Lower leg skin (tissue), 4 donors: ENCODE results near the gene JADE1. TPM values are rescaled to one million over a fixed set of nuclear protein-coding genes. Genes with fewer than 3 reads are reported as not detected.

Source experiments
- DNase-seq, 2 donors: peaks; one replicate each; pipeline ENCODE4 v3.0.0-alpha.2; 2019; ENCODE audit warnings: low spot score in 2 of 2
- H3K4me3 ChIP-seq: fragments of 200-600 bp; sonication (generic); 2 replicates; pipeline ENCODE4 v1.5.1; 2017; ENCODE audit warnings: mild to moderate bottlenecking, low read depth; ENCODE audit not compliant: poor library complexity, severe bottlenecking
- CTCF ChIP-seq, 3 donors: fragments of 450-650 bp; IDR thresholded peaks; one replicate each; pipeline ENCODE4 v1.5.1; 2016; ENCODE audit warnings: antibody characterized with exemption in 3 of 3, mild to moderate bottlenecking in 3 of 3, moderate library complexity in 2 of 3
- POLR2A ChIP-seq, 2 donors: fragments of 450-650 bp; IDR thresholded peaks; one replicate each; pipeline ENCODE4 v1.6.1; 2016 to 2017; ENCODE audit warnings: antibody characterized with exemption in 2 of 2, mild to moderate bottlenecking in 1 of 2, moderate library complexity in 1 of 2
- WGBS, 2 donors: methylation state at CpG; one replicate each; pipeline ENCODE4 v1.1.5; 2018; 5-methylcytosine and 5-hydroxymethylcytosine counted together
- intact Hi-C: fragments of 100-400 bp; cut with DNase I; formaldehyde crosslinking; loops from one replicate; pipeline ENCODE4 v1.15.0; 2023; ENCODE audit warnings: low total_unique reads
- total RNA-seq, 4 donors: library from RNA; depleted of rRNA; stranded (reverse); fragments of >200 nt; gene quantifications; one replicate each; pipeline ENCODE4 v1.1.0, GENCODE V29; 2016

The JADE1 gene
- total RNA-seq, 4 donors from 2014 or later, result 13.5 to 36.7 (median 19.6) TPM

DNA sequence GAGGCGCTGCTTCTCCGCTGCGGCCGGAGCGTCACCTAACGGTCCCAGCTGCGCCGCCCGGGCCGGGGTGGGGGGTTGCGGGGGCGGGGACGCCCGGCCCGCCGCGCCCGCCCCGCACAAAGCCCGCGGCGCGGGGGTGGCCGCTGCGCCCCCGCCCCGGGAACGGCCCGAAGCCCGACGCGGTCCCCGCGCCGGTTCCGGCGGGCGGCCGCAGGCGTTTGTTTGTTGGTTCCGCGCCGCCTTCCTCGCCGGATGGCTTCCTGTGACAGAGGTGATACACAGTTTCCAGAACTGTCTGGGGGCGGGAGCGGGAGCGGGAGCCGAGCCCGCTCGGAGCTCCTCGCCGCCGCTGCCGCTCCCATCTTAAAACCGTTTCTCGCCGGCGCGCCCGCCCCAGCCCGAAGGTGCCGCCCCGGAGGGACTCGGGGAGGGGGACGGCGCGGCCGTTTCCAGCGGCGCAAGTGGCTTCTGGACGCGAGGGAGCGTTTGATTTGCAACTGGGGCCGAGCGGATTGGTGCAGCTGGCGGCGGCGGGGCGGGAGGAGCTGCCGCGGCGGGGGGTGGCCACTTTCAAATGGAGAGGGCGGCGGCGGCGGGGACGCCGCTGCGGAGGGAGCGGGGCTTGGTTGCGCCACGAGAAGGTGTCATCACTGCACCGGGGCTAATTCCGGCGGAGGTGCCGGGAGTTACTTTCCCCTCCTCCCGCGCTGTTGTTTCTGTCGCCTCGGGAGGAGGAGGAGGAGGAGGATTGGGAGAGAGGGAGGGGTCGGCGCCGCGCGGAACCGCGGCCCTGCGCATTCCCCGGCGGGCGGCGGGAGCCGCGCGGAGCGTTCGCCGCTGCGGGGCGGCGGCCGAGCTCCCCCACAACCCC is 2.3 kb downstream of the JADE1 start:
- intact Hi-C loops, result no loop called here
- WGBS, 2 donors, result 1% methylated on average over 70 to 98 of the region's 123 CpGs

DNA sequence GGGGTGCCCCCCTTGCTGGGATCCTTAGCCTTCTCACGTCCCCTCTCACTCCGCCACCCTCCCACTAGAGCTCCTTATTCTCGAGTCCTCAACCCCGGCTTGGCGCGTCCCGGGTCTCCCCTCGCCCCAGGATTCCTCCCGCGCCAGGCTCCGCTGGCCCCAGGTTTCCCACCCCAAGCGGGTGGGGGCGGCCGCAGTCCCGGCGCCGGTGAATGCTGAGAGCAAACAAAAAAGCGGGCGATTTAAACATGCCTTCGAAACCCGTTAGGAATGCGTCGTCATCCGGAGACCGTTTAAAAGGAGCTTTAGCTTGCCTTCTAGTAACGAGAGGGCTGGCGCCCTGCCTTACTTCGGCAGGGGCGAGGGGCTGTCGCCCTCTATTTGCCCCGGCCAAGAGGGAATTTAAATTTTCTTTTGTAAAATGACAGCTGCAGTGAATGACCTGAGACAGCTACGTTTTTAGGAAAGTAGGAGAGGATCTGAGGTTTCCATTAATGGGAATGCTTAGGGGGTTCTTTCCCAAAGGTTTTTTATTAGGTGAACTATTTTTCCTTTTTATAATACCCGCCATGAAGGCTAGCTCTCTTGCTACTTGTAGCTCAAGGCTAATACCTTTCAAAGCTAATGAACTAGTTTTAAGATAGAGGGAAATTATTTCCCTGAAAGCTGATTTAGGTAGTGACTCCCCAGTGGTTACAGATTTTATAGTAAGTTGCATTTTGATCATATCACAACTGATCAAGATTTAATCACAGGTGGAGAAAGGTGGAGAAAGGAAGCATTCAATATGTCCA is 3.1 kb downstream of the JADE1 start:
- intact Hi-C loops, result no loop called here
- no peak for TF ChIP-seq CTCF (IDR thresholded peaks at IDR 0.05)
- no peak for TF ChIP-seq POLR2A (IDR thresholded peaks at IDR 0.05)
- 1% methylated on average over 33 of the region's 33 CpGs for WGBS, 2 donors
- DNase-seq, result peak in 1 of 2 donors; percentile 38
- H3K4me3 ChIP-seq, result peak overlapping the region; percentile 87

More for the DNA sequence above, 2.3 kb downstream of the JADE1 start:
- DNase-seq, result peak; percentile 88 to 98
- TF ChIP-seq POLR2A (IDR thresholded peaks at IDR 0.05) (no peak), CTCF (IDR thresholded peaks at IDR 0.05) (no peak)
- peak overlapping the region; percentile 87 for H3K4me3 ChIP-seq

- DNase-seq, result no peak
- intact Hi-C loops, result no loop called here
- no peak overlapping the region for H3K4me3 ChIP-seq
- TF ChIP-seq CTCF (IDR thresholded peaks at IDR 0.05), result no peak
- no peak for TF ChIP-seq POLR2A (IDR thresholded peaks at IDR 0.05)
- WGBS, 2 donors, result 95% methylated on average over 5 of the region's 5 CpGs
Measured at GRCh38 chr4:128813965-128814364, 4.5 kb downstream of the JADE1 start.

- intact Hi-C loops, result no loop called here
- H3K4me3 ChIP-seq, result no peak overlapping the region
- TF ChIP-seq POLR2A (IDR thresholded peaks at IDR 0.05), result no peak
- no peak for TF ChIP-seq CTCF (IDR thresholded peaks at IDR 0.05)
- WGBS, 2 donors, result 96 to 98% methylated on average over 4 of the region's 4 CpGs
- no peak for DNase-seq
Measured at GRCh38 chr4:128818442-128818841, 8.9 kb downstream of the JADE1 start.

DNA sequence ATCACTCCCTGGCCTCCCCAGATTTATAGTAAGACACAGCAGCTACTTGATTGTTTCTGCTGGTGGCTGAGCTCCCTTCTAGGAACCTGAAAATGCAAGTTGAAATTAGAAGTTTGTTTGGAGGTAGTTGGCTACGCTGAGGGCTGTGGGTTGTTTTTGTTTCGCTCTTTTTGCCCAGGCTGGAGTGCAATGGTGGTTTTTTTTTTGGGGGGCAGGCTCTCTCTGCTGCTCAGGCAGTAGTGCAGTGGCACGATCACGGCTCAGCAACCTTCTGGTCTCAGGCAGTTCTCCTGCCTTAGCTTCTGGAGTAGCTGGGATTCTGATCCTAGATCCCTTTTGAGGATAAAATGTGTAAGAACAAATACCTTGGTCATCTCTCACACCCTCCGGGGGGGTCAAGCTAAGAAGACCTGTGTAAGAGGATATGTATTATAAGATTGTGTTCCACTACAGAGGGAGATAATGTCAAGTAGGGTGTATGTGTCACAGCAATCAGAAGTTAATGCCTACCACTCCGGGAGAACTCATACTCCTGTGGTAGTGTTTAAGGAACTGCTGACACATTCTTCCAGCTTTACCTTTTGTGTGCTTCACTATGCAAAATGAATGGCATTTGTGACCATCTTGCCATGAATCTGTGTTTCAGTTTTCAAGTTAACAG is 9.7 kb downstream of the JADE1 start:
- 89 to 95% methylated on average over 6 of the region's 6 CpGs for WGBS, 2 donors
- TF ChIP-seq POLR2A (IDR thresholded peaks at IDR 0.05) (no peak), CTCF (IDR thresholded peaks at IDR 0.05) (no peak)
- DNase-seq, result peak in 1 of 2 donors; percentile 40
- no peak overlapping the region for H3K4me3 ChIP-seq
- intact Hi-C loops, result no loop called here
